Left cardiac atrium (tissue), 4 donors: Measurements from ENCODE around the gene NCS1. TPM values are rescaled to one million over a fixed set of nuclear protein-coding genes. Genes with fewer than 3 reads are reported as not detected.

Source experiments
- ATAC-seq, 2 donors: fragments of 200-7000 bp; cut with Tn5 transposase; one replicate each; pipeline ENCODE4 v1.9.1; 2020; ENCODE audit warnings: mild to moderate bottlenecking in 2 of 2, moderate library complexity in 2 of 2
- DNase-seq: peaks from one replicate; pipeline ENCODE4 v3.0.0-alpha.2; 2020
- intact Hi-C, 2 donors: fragments of 100-400 bp; cut with DNase I; formaldehyde crosslinking; loops; one replicate each; pipeline versions ENCODE4 v1.14.1 to v1.15.1; 2022 to 2023
- total RNA-seq, 2 donors: library from RNA; stranded (reverse); fragmentation: NEBNext Ultra II Directional; extraction: Animal tissue kit (Norgen Biotek cat#: 25700); gene quantifications; one replicate each; pipeline ENCODE4 v1.2.1, GENCODE V29; 2021
- donor health status: DM: no; HTN: yes; CAD: no.
- donor health status: DM: no; HTN: yes; CAD: no; lungs with severe emphysema.
- donor health status: DM: yes; HTN: yes; CAD: no.
- donor health status: Dilated cardiomyopathy.

NCS1 gene
- total RNA-seq, 2 donors from 2014 or later = 8.2 to 11.5 TPM

DNA sequence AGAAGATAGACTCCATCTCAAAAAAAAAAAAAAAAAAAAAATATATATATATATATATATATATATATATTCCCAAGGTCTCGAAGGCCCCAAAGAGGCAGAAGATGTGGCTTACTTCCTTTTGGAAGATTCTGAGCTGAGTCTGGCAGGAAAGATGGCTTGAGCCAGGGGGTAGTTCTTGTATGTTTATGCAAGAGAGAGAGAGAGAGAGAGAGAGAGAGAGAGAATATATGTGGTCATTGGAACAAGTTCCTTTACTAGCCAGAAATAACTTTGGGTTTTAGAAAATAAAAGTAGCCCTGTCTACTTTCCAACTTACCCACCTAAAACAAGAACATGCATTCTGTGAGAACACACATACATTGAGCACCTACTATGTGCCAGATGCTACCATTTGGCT lies 17.6 kb downstream of the NCS1 start:
- ATAC-seq (no peak), DNase-seq (no peak)
- intact Hi-C loops = no loop called here

DNA sequence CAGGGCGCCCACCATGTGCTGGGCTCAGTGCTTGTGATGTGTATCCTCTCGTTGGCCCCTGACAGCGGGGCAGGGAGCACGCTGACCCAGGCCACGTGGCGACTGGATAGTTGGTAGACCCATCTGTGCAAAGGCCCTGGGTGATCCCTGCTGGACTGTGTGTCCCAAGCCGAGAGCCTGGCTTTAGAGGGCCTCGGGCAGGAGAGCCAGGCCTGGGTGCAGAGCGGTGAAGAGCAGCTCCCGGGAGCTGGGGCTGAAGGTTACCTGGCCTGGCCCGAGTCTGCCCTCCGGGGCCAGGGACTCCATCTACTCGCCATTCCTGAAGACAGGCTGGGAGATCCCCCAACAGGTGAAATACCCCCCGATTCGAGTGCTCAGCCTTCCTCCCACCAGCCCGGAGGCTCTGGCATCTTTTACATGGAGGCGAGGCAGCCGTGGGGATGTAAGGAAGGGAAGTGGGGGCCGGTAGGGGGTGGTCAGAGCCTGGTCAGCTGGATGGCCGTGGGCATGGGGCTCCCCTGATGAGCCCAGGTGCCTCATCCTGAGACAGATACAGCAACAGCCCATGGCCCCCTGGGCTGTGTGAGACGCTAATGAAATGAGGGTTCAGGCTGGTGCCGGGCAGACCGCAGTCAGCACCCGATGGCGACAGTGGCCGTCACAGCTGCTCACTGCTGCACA lies 19.0 kb downstream of the NCS1 start:
- DNase-seq = no peak
- intact Hi-C loops = no loop called here
- no peak for ATAC-seq

DNA sequence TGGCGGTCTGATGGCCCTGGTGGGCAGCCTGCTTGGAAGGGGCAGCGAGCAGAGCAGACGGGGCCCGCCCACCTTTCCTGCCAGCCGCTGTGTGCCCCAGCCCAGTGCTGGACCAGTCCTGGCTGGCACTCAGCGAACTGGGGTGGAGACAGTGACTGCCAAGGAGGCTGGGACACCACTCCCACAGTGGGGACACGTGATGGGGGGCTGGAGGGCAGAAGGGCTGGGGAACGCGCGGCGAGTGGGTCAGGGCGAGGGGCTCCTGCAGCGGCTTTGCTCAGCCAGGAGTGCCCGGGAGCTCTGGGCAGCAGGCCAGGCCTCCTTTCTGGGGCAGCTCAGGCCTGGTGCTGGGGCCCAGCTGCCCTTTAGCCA lies 19.5 kb downstream of the NCS1 start:
- intact Hi-C loops = no loop called here
- DNase-seq (no peak), ATAC-seq (no peak)

DNA sequence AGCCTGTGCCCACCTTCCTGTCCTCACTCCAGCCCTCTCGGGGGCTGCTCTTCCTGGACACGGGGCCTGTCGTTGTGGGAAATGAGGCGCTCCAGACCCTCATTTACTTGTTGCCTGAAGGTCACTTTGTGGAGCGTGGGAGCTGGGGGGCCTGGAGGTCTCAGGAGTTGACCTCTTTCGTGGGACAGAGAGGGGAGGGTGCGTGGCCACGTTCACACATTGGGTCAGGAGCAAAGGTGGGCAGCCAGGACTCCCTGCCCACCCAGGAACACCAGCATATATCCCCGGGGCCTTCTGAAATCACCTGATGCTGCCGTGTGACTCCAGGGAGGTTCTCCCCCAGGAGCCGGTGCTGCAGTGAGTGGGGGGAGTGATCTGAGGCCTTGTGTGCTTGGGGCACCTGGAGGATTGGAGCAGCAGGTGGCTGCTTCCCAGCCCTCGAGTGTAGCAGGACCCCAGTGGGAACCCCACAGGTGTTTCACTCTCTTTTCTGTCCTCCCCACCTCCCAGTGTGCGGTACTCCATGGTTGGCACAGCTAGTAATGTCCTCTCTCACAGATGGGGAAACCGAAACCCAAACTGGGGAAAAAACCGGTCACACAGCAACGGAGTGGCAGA lies 20.3 kb downstream of the NCS1 start:
- DNase-seq (no peak), ATAC-seq (no peak)
- intact Hi-C loops = no loop called here

DNA sequence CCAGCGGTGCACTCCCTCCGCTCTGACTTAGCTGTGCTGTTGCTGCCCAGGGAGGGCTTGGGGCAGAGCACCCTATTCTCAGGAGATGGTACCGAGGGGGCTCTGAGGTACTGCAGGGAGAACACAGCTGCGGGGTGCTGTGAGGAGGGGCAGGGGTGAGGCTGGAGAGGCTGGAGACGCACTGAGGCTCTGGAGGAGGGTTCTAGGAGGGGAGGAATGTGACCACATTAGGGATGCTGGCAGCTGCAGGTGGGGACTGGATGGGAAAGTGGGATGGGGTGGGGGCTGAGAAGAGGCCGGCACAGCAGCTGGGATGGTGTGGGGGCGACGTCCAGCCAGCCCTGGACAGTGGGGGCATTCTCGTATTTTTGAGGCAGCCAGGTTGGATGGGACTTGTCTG lies 20.9 kb downstream of the NCS1 start:
- intact Hi-C loops = no loop called here

DNA sequence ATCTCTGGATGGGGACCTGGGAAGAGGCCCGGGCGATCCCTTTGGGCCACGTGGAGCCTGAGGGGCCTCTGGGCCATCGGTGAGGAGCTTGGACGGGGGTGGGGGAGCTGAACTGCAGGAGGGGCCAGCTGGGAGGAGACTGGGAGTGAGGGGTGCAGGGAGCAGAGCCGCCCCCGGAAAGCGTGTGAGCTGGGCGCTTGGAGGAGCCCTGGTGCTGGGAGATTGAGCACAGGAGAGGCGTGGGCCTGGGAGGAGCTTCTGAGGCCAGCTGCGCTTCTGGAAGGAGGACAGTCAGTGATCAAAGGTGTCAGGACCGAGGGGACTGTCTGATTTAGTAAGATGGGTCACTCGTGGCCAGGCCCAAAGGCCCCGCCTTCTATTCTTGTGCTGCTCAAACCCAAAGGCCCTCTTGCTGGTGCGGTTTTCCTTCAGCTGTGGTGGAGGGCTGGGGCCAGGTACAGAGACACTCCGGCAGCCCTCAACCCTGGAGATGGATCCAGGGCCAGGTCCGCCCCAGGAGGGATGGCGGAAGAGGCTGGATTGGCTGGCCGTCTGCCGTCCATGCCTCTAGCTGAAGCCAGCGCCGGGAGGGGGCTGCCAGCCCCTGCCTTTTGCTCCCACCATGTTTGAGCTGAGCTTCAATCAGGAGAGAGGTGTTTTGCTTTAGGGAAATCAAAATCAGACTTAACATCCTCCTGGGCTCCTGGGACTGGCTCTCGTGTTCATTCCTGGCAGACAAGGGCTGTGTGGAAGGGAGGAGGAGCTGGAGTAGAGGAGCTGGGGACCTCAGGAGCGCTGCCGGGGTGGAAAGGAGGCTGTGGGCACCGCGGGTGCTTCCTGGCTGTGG lies 21.6 kb downstream of the NCS1 start:
- DNase-seq (no peak), ATAC-seq (peak; percentile 35 to 39)
- intact Hi-C loops = no loop called here

More for the DNA sequence above, 20.9 kb downstream of the NCS1 start:
- no peak for ATAC-seq
- no peak for DNase-seq

DNA sequence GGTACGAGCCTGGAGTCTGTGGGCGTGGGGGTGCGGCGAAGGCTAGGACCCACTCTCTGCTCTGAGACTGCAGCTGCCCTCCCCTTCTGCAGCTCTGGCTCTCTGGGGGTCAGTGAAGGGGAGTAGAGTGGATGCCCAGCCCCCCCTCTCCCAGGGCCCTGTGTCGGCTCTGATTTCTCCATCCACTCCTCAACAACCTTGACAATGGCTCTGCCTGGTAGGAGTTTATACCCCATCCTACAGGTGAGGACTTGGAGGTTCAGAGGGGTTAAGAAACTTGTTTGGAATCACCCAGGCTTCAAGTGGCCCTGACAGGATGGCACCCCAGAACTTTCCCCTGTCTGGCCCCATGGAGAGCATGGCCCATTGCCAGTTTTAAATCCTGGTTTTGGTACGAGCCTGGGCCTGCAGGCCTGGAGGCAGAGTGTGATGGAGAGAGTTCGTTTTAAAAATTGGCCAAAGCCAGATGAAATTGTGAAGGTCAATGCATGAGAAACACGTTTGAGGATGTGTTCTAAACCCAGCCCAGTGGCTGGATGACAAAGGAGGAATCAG lies 22.3 kb downstream of the NCS1 start:
- intact Hi-C loops = no loop called here
- no peak for DNase-seq
- ATAC-seq = no peak

DNA sequence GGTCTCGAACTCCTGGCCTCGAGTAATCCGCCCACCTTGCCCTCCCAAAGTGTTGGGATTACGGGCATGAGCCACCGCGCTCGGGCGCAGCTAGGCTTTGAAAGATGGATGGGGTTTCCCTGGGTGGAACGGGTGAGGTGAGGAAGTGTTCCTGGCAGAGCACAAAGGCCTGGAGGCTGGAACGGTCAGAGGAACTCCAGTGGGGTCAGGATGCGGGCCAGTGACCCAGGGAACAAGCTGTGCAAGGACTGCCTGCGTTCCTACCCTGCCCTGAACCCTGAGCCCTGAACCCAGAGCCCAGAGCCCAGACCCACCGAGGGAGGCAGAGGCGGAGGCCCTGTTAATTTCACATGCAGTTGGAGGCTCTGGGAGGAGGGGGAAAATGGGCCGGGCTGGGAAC lies 23.4 kb downstream of the NCS1 start:
- DNase-seq (no peak), ATAC-seq (no peak)
- intact Hi-C loops = no loop called here

DNA sequence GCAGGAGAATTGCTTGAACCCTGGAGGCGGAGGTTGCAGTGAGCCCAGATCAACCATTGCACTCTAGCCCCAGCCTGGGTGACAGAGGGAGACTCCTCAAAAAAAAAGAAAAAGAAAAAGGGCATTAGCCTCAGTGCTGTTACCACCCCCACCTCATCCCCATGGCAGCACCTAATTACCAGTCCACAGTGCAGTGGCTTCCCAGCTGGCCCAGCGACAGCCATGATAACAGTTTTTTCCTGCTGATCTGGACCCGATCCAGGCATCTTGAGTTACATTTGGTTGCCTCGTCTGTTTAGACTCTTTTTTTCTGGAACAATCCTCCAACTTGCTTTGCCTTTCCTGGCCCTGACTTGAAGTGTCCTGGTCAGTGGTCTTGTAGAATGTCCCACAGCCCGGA lies 24.4 kb downstream of the NCS1 start:
- DNase-seq (no peak), ATAC-seq (no peak)
- intact Hi-C loops = no loop called here

DNA sequence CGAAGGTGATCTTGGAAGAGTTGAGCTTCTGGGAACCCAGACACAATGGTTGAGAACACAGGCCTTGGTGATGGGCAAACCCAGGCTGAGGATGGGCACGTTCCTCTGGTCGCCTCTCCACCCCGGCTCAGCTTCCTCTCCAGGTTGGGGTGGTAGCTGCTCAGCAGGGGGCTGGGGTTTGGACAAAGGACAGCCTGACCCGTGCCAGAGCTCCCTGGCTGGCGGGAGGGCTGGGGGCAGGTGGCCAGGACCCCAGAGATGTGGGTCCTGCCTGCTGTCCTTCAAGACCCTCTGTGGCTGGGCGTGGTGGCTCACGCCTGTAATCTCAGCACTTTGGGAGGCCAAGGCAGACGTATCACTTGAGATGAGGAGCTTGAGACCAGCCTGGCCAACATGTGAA lies 25.2 kb downstream of the NCS1 start:
- intact Hi-C loops = no loop called here
- ATAC-seq (no peak), DNase-seq (no peak)

DNA sequence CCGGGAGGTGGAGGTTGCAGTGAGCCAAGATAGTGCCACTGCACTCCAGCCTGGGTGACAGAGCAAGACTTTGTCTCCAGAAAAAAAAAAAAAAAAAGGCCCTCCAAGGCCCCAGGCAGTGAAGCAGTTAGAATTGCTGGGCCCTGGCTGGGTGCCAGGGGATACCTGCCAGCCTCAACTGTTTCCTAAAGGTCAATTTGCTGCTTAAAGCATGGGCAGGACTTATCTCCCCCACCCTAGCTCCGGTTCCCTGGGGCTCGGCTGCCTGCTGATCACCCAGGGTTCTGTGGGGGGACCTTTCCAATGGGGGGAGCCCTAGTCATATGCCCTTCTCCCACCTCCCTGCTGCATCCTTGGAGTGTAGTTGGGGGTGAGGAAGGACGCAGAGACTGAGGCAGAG lies 25.7 kb downstream of the NCS1 start:
- DNase-seq (no peak), ATAC-seq (no peak)
- intact Hi-C loops = no loop called here

DNA sequence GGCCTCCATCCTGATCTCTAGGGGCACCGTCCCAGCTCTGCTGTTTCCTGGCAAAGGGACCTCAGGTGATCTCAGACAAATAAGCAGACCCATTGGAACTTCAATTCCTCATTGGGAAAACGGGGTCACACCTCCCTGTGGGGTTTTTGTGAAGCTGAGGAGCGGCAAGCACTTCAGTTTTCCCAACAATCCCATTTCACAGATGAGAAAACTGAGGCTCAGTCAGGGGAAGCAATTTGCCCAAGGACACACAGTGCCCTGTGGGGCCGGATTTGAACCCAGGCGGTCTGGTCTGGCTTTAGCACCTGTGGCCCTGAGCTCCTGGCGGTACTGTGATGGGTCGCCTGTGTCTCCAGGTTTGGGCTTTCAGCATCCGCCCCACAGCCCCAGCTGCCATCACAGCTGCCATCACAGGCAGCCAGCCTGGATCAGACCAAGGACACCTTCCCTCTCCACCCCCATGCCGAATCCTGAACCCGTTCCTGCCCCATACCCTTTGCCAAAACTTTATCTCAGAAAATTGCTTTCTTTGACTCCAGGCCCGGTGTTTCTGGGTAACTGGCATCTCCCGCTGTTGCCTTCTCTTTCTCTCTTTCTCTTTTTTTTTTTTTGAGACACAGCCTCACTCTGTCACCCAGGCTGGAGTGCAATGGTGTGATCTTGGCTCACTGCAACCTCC lies 26.4 kb downstream of the NCS1 start:
- DNase-seq = no peak
- intact Hi-C loops = no loop called here
- ATAC-seq = peak; percentile 33 to 40

DNA sequence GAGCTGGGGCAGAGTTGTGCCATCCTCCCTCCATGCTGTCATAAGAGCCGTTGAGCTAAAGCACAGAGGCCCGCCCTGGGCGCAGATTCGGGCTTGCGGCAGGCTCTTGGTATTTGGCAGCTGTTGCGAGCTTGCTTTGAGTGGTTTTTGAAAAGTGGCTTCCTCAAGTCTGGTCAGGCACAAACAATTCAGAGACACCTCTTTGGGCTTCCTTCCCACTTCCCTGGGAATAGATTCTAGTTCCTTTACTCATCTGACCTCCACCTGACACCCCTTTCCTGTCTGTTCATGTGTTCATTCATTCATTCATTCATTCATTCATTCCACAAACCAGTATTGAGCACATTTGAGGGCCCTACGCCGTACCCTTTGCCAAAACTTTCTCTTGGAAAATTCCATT lies 27.4 kb downstream of the NCS1 start:
- DNase-seq (no peak), ATAC-seq (peak in 1 of 2 donors; percentile 48)
- intact Hi-C loops = no loop called here

DNA sequence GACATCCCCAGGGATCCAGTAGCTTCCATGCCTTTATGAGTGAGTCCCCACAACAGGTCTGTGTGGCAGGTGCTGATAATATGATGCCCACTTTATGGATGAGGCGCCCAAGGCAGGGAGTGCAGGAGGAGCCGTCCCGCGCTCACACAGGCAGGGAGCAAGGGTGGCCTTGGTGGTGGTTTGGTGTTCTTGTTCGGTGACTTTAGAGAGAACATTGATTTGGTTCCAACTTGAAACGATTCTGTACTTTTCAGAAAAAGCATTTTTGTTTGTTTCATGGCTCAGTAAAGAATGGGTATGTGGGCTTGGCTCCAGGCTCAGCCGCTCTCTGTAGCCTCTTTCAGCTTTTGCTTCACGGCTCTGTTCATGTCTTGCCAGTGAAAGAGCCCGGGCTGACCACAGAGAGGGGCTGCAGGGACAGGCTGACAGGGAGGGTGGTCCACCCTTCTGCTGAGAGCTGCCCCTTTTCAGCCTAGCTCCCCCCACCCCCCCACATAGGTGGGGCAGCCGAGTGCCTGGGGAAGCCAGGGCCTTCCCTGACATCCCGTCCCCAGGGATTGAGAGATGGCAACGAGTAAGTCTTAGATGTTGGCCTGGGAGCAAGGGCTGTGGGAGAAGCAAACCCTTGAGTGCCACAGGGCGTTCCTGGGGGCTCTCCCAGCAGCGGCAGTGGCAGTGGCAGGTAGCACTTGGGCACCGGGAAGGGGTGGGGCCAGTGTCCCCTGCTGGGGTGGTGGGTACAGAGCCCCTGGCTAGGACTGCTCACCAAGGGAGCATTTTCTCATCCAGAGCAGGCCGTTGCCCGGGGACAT lies 28.0 kb downstream of the NCS1 start:
- intact Hi-C loops = no loop called here
- DNase-seq = no peak
- ATAC-seq = no peak

DNA sequence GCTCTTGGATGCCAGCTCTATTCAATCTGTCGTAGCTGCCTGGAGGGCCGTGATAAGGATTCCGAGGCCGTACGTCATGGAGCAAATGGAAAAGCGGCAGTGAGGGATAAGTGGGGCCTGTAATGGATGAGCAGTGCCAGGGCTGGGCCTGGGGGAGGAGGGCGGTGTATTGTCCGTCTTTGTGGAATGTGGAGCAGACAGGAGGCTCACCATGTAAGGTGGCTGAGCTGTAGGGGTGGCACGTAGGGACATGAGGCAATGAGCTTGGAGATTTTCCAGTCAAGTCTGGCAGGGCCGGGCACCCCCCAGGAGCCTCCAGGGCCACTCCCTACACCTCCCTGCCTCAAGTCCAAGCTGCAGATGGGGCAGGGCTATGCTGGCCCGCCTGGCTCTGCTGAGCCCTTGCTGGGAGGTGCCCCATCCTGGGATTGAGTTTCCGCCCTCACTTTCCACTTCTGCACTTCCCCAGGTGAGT lies 29.2 kb downstream of the NCS1 start:
- DNase-seq (no peak), ATAC-seq (peak in 1 of 2 donors; percentile 27)
- intact Hi-C loops = no loop called here

DNA sequence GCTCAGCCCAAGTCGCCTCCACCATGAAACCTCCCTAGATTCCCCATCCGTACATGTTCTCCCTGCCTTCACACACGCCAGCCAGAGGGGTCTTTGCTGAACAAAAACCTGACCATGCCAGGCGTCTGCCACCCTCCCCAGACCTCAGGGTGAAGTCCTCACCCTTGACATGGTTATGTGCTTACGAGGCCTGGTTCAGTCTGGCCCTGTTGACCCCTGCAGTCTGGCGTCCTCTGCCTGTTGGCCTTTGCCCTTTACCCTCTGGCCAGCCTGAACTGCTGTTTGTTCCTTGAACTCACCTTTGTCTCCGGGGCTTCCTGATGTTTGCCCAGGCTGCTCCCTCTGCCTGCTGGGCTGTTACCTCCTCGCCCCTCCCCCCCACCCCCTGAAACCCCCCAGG lies 29.8 kb downstream of the NCS1 start:
- ATAC-seq (no peak), DNase-seq (no peak)
- intact Hi-C loops = no loop called here

DNA sequence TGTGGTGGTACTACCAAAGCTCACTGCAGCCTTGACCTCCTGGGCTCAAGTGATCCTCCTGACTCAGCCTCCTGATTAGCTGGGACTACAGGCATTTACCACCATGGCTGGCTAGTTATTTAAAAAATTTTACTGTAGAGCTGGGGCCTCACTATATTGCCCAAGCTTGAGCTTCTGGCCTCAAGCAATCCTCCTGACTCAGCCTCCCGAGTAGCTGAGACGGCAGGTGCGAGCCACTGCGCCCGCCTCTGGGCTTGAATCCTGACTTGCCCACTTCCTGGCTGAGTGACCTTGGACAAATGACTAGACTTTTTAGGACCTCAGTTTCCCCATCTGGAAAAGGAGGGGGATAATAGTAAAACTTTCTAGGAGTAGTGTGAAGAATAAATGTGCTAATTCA lies 32.1 kb downstream of the NCS1 start:
- ATAC-seq (no peak), DNase-seq (no peak)
- intact Hi-C loops = no loop called here

DNA sequence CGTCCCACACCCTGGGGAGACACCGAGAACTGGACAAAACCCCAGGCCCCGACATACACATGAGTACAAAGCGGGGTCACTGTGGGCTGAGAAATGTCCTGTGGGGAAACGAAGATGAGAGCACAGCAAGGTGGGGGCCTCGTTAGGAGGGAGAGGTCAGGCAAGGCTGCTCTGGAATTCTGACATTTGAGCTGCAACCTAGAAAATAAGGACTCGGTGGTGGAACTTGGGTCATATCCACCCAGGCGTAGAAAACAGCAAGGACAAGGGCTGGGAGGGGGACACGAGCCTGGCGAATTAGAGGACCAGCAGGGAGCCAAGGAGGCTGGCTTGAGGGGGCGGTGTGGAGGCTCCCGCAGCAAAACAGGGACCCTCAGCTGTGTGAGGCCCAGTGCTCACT lies 32.8 kb downstream of the NCS1 start:
- ATAC-seq = no peak
- intact Hi-C loops = no loop called here
- no peak for DNase-seq

DNA sequence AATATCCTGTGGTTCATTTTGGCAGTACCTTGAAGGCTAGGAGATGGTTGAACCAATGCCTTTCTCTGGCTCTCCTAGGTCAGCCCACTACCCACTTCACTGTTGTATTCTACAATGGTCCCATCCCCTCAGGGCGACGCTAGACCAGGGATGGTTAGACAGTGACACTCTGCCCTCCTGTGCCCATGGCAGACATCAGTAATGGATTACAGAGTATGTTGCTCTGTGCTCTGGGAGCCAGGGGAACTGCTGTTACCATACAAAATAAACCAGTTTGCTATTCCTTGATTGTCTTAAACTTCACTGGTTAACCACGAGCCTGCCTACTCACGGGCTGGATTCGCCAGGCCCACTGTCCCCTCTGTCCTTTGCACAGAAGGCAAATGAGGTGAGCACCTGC lies 33.7 kb downstream of the NCS1 start:
- ATAC-seq = no peak
- intact Hi-C loops = no loop called here
- no peak for DNase-seq
